ENCODE data around the gene ZNF296. TPM values are rescaled to one million over a fixed set of nuclear protein-coding genes. Genes with fewer than 3 reads are reported as not detected.
A peak's percentile ranks its signal among the peaks of the same experiment; 100 is the strongest.

ZNF296 gene
- 0.68 and 0.70 TPM in 2 replicates for total RNA-seq
- long read RNA-seq = 0 reads

DNA sequence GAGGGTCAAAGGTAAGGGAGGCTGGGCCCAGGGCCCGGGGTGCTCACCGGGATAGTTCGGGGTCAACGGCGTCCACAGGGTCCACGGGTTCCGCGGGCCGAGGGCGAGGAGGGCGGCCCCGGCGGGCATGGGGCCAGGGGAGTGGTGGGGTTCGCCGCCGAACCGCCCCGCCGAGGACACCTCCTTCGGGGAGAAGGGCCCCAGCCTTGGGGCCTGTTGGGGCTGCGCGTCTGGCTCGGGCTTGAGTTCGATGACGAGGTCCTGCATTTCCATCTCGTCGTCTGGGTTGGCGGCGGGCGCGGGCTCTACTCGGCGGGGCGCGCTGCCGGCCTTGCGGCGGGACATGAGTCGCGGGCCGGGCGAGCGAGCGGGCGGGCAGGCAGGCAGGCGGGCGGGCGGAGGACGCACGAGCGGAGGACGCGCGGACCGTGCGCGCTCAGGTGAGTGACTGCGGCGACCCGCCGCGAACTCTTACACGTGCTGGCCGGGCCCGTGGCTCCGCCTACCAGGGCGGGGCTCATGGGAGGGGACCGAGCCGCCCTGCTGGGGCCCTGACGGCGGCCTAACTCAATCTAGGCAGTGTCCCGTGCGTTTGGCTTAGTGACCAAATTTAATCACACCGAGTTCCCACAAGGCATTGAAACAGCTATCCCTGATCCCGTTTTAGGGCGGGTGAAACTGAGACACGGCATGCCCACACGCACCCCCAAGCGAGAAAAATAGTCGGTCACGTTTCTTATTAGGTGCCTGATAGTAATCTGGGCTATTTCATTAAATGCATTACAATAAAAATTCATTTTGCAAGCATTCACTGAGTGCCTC lies at the start of gene ZNF296:
Gene ZNF296, minus strand, starts transcription at position 450 of the 822 bp plus-strand sequence. Its CDS starts 105 bp downstream, at position 345.
- Mint-ChIP-seq H3K4me1 (ENCODE audit: unreplicated experiment) (peaks cover 28% of the 10 kb centered on the region), H3K27ac (ENCODE audit: unreplicated experiment) (peak within 1 kb of the TSS; percentile 10), H3K4me3 (ENCODE audit: unreplicated experiment) (peak within 1 kb of the TSS; percentile 66), H3K27me3 (ENCODE audit: unreplicated experiment) (no peaks in the 10 kb centered on the region), H3K36me3 (ENCODE audit: unreplicated experiment) (no peaks in the 10 kb centered on the region), H3K9me3 (ENCODE audit: unreplicated experiment) (no peaks in the 10 kb centered on the region)
- TF ChIP-seq, protein P1, sequence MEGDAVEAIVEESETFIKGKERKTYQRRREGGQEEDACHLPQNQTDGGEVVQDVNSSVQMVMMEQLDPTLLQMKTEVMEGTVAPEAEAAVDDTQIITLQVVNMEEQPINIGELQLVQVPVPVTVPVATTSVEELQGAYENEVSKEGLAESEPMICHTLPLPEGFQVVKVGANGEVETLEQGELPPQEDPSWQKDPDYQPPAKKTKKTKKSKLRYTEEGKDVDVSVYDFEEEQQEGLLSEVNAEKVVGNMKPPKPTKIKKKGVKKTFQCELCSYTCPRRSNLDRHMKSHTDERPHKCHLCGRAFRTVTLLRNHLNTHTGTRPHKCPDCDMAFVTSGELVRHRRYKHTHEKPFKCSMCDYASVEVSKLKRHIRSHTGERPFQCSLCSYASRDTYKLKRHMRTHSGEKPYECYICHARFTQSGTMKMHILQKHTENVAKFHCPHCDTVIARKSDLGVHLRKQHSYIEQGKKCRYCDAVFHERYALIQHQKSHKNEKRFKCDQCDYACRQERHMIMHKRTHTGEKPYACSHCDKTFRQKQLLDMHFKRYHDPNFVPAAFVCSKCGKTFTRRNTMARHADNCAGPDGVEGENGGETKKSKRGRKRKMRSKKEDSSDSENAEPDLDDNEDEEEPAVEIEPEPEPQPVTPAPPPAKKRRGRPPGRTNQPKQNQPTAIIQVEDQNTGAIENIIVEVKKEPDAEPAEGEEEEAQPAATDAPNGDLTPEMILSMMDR (IDR thresholded peaks at IDR 0.05) = no peak
- DNase-seq (ENCODE audit: extremely low spot score, unreplicated experiment) = no peak

DNA sequence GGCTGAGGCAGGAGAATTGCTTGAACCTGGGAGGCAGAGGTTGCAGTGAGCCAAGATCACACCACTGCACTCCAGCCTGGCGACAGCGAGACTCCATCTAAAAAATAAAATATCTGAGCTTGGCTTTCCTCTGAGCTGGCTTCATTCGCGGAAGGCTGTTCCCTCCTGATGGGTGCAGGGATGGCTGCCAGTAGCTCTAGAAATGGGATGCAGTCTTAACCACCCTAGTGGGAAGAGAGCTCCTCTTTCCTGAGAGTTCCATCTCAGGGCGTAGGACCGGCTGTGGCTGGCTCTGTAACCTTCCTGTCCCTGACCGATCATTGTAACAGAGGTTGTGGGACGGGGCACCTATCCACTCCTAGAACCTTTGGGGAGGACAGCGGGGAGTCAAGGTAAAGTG lies 49.1 kb upstream of the ZNF296 start:
- no peak overlapping the region for H3K27ac Mint-ChIP-seq (ENCODE audit: unreplicated experiment)
- no peak overlapping the region for H3K4me3 Mint-ChIP-seq (ENCODE audit: unreplicated experiment)
- TF ChIP-seq, protein P1 (IDR thresholded peaks at IDR 0.05) = no peak
- DNase-seq (ENCODE audit: extremely low spot score, unreplicated experiment) = no peak
- no peaks in the 10 kb centered on the region for H3K9me3 Mint-ChIP-seq (ENCODE audit: unreplicated experiment)
- no peaks in the 10 kb centered on the region for H3K27me3 Mint-ChIP-seq (ENCODE audit: unreplicated experiment)
- H3K36me3 Mint-ChIP-seq (ENCODE audit: unreplicated experiment) = no peaks in the 10 kb centered on the region
- H3K4me1 Mint-ChIP-seq (ENCODE audit: unreplicated experiment) = peaks cover 12% of the 10 kb centered on the region

DNA sequence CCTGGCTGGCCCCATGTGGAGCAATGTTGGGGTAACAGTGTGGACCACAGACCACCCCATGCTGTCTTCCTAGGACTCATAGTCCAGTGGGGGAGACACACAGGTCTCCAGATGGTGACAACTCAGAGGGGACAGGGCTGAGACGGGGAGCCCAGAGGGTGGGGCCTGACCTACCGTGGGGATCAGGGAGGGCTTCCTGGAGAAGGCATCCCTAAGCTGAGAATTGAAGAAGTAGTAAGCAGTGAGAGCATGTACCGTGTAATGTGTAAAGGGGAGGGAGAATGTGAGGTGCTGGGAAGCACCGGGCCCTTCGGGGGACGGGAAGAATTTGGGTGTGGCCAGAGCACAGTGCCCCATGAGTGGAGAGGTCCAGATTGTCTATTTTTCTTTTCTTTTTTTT lies 47.7 kb upstream of the ZNF296 start:
- TF ChIP-seq, protein P1 (IDR thresholded peaks at IDR 0.05) = no peak
- Mint-ChIP-seq H3K4me1 (ENCODE audit: unreplicated experiment) (peaks cover 10% of the 10 kb centered on the region), H3K27me3 (ENCODE audit: unreplicated experiment) (no peaks in the 10 kb centered on the region), H3K36me3 (ENCODE audit: unreplicated experiment) (no peaks in the 10 kb centered on the region), H3K4me3 (ENCODE audit: unreplicated experiment) (no peak overlapping the region), H3K9me3 (ENCODE audit: unreplicated experiment) (no peaks in the 10 kb centered on the region), H3K27ac (ENCODE audit: unreplicated experiment) (no peak overlapping the region)
- DNase-seq (ENCODE audit: extremely low spot score, unreplicated experiment) = no peak

DNA sequence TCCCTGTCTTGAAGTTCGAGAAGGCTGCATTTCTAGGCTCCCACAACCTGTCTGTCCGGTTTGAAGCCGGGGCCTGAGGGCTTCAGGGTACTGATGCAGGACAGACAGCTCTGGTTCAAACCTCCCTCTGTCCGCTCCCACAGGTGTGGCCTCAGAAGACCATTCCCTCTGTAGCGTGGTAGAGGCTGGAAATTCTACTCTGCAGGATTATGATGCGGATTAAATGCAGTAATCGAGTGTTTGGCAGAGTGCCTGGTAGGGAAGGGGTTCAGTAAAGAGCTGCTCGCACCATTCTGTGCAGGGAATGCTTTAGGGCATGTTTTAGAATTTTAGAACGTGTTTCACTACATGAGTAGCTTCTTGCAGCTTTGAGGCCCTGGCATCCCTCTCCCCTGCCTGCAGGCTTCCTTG lies 47.2 kb upstream of the ZNF296 start:
- H3K4me3 Mint-ChIP-seq (ENCODE audit: unreplicated experiment) = no peak overlapping the region
- H3K27me3 Mint-ChIP-seq (ENCODE audit: unreplicated experiment) = no peaks in the 10 kb centered on the region

DNA sequence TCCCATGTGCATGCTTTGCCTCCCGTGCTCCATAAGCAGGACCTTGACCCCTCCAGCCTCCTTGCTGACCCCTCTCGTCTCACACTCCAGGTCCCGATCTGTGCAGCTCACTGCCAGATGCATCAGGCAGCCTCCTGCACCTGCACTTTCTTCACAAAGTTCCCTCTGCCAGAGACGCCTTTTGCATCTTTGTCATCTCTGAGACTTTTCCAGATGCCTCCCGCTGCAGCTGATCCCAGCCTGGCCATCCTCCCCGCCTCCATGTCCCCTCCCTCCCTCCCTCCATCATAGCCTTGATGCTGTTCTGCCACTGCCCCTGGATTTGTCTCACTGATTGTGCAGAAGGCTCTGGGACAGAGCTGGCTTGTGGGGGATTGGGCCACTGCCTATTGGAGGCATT lies 46.6 kb upstream of the ZNF296 start:
- H3K27ac Mint-ChIP-seq (ENCODE audit: unreplicated experiment) = peak overlapping the region; percentile 38

More for the DNA sequence above, 47.2 kb upstream of the ZNF296 start:
- H3K9me3 Mint-ChIP-seq (ENCODE audit: unreplicated experiment) = no peaks in the 10 kb centered on the region
- no peak for DNase-seq (ENCODE audit: extremely low spot score, unreplicated experiment)
- H3K27ac Mint-ChIP-seq (ENCODE audit: unreplicated experiment) = no peak overlapping the region
- TF ChIP-seq, protein P1 (IDR thresholded peaks at IDR 0.05) = no peak
- no peaks in the 10 kb centered on the region for H3K36me3 Mint-ChIP-seq (ENCODE audit: unreplicated experiment)
- H3K4me1 Mint-ChIP-seq (ENCODE audit: unreplicated experiment) = peaks cover 13% of the 10 kb centered on the region

More for the DNA sequence above, 46.6 kb upstream of the ZNF296 start:
- Mint-ChIP-seq H3K27me3 (ENCODE audit: unreplicated experiment) (no peaks in the 10 kb centered on the region), H3K4me3 (ENCODE audit: unreplicated experiment) (no peak overlapping the region), H3K9me3 (ENCODE audit: unreplicated experiment) (no peaks in the 10 kb centered on the region), H3K36me3 (ENCODE audit: unreplicated experiment) (no peaks in the 10 kb centered on the region), H3K4me1 (ENCODE audit: unreplicated experiment) (peaks cover 16% of the 10 kb centered on the region)
- DNase-seq (ENCODE audit: extremely low spot score, unreplicated experiment) = no peak
- TF ChIP-seq, protein P1 (IDR thresholded peaks at IDR 0.05) = no peak

Data from osteocyte (in vitro differentiated cells).